Lower lobe of right lung (tissue), 2 donors: ENCODE results near the gene ITM2C. TPM values are rescaled to one million over a fixed set of nuclear protein-coding genes. Genes with fewer than 3 reads are reported as not detected.

Experiments
- ATAC-seq, 2 donors: fragments of 200-7000 bp; cut with Tn5 transposase; one replicate each; pipeline ENCODE4 v1.9.1; 2020 to 2022; ENCODE audit warnings: mild to moderate bottlenecking in 2 of 2, moderate library complexity in 2 of 2
- DNase-seq: peaks from one replicate; pipeline ENCODE4 v3.0.0-alpha.2; 2020
- H3K27ac ChIP-seq: fragments of 200-600 bp; one replicate; pipeline ENCODE4 v1.8.0; 2022
- H3K27me3 ChIP-seq: fragments of 200-600 bp; one replicate; pipeline ENCODE4 v1.8.0; 2022; ENCODE audit warnings: low read depth
- H3K36me3 ChIP-seq: fragments of 200-600 bp; one replicate; pipeline ENCODE4 v1.8.0; 2022; ENCODE audit warnings: mild to moderate bottlenecking
- H3K4me1 ChIP-seq: fragments of 200-600 bp; one replicate; pipeline ENCODE4 v1.8.0; 2022
- H3K4me3 ChIP-seq: fragments of 200-600 bp; one replicate; pipeline ENCODE4 v1.8.0; 2022; ENCODE audit warnings: mild to moderate bottlenecking
- H3K9me3 ChIP-seq: fragments of 200-600 bp; one replicate; pipeline ENCODE4 v1.8.0; 2022
- CTCF ChIP-seq: fragments of 200-600 bp; IDR thresholded peaks from one replicate; pipeline ENCODE4 v1.8.0; 2022; ENCODE audit warnings: antibody characterized with exemption, mild to moderate bottlenecking
- intact Hi-C: fragments of 100-400 bp; cut with DNase I; formaldehyde crosslinking; loops from one replicate; pipeline ENCODE4 v1.11.0; 2022
- total RNA-seq: library from RNA; stranded (reverse); fragmentation: NEBNext Ultra II Directional; extraction: Animal tissue kit (Norgen Biotek cat#: 25700); gene quantifications from one replicate; pipeline ENCODE4 v1.2.1, GENCODE V29; 2021
- donor health status: DM: no; HTN: yes; CAD: no; lungs with severe emphysema.

The ITM2C gene
- total RNA-seq, 1 donor from 2014 or later, result 27.6 TPM

- H3K27me3 ChIP-seq, result no peaks in the 10 kb centered on the region
- no peak overlapping the region for H3K4me3 ChIP-seq
- H3K27ac ChIP-seq, result no peak overlapping the region
- intact Hi-C loops, result no loop called here
- peaks cover under 1% of the 10 kb centered on the region for H3K36me3 ChIP-seq
- TF ChIP-seq CTCF, result no peak
- DNase-seq (no peak), ATAC-seq (no peak)
- no peaks in the 10 kb centered on the region for H3K9me3 ChIP-seq
- H3K4me1 ChIP-seq, result peaks cover 19% of the 10 kb centered on the region
Measured at GRCh38 chr2:230871361-230872150, 6.8 kb downstream of the ITM2C start.

GRCh38 chr2:230872151-230872967 lies 7.6 kb downstream of the ITM2C start:
- no peak for DNase-seq
- H3K36me3 ChIP-seq, result peaks cover 7% of the 10 kb centered on the region
- no peak for TF ChIP-seq CTCF
- no peak overlapping the region for H3K27ac ChIP-seq
- H3K9me3 ChIP-seq, result no peaks in the 10 kb centered on the region
- intact Hi-C loops, result no loop called here
- no peaks in the 10 kb centered on the region for H3K27me3 ChIP-seq
- H3K4me3 ChIP-seq, result no peak overlapping the region
- ATAC-seq, result no peak
- H3K4me1 ChIP-seq, result peaks cover 17% of the 10 kb centered on the region

- ATAC-seq, result no peak
- Histone ChIP-seq H3K36me3 (peaks cover 7% of the 10 kb centered on the region), H3K27ac (no peak overlapping the region), H3K4me3 (no peak overlapping the region), H3K27me3 (no peaks in the 10 kb centered on the region), H3K4me1 (peaks cover 17% of the 10 kb centered on the region), H3K9me3 (no peaks in the 10 kb centered on the region)
- intact Hi-C loops, result no loop called here
- no peak for TF ChIP-seq CTCF
- DNase-seq, result no peak
Measured at GRCh38 chr2:230872968-230873660, 8.4 kb downstream of the ITM2C start.

- no peak for TF ChIP-seq CTCF
- no peak overlapping the region for H3K4me3 ChIP-seq
- no peak overlapping the region for H3K27ac ChIP-seq
- intact Hi-C loops, result no loop called here
- ATAC-seq (no peak), DNase-seq (no peak)
- no peaks in the 10 kb centered on the region for H3K27me3 ChIP-seq
- H3K36me3 ChIP-seq, result peaks cover 7% of the 10 kb centered on the region
- H3K4me1 ChIP-seq, result peaks cover 17% of the 10 kb centered on the region
- H3K9me3 ChIP-seq, result no peaks in the 10 kb centered on the region
Measured at GRCh38 chr2:230873661-230874401, 9.1 kb downstream of the ITM2C start.

GRCh38 chr2:230874456-230874855 lies 9.7 kb downstream of the ITM2C start:
- no peak for ATAC-seq
- peaks cover 7% of the 10 kb centered on the region for H3K36me3 ChIP-seq

More at GRCh38 chr2:230874456-230874855, 9.7 kb downstream of the ITM2C start:
- TF ChIP-seq CTCF, result no peak
- DNase-seq, result no peak
- Histone ChIP-seq H3K4me1 (peaks cover 17% of the 10 kb centered on the region), H3K27ac (no peak overlapping the region), H3K27me3 (no peaks in the 10 kb centered on the region), H3K4me3 (no peak overlapping the region), H3K9me3 (no peaks in the 10 kb centered on the region)
- intact Hi-C loops, result no loop called here
